Stimulated activated CD4-positive, alpha-beta T cell treated with anti-CD3 and anti-CD28 coated beads, Interleukin-15, amount 100 ng/mL, for 1 hour (primary cell): ENCODE results near the gene SLC51B.
"Not testable (repeated sequence)": the region's sequence is repeated elsewhere in the genome, so short reads cannot be mapped to it uniquely, and the experiment has no call there.

Experiments used
- DNase-seq, 2 donors: peaks; one replicate each; pipeline ENCODE4 v3.0.0-alpha.2; 2020; ENCODE audit warnings: low read depth in 1 of 2, low spot score in 1 of 2

Gene SLC51B

DNA sequence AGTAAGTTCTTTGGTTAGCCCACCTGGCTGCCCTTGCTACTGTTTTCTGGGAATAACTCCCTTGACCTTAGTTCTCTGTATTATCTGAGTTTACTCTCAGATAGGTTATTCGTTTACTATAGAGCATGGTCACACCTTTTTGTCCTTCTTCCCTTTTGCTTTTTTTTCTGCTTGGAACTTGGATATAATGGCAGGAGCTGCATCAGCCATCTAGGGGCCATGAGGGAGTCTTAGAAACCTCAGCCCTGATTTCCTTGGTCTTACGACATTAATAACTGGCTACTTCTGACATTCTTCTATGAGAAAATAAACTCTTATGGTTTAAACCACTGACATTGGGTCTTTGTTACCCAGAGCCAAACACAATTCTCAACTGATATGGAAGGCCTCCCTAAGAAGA lies 3.4 kb upstream of the SLC51B start:
- DNase-seq, result no peak

- DNase-seq, result no peak
These were observed 2.3 kb upstream of the SLC51B start for GRCh38 chr15:65042776-65043327.

DNA sequence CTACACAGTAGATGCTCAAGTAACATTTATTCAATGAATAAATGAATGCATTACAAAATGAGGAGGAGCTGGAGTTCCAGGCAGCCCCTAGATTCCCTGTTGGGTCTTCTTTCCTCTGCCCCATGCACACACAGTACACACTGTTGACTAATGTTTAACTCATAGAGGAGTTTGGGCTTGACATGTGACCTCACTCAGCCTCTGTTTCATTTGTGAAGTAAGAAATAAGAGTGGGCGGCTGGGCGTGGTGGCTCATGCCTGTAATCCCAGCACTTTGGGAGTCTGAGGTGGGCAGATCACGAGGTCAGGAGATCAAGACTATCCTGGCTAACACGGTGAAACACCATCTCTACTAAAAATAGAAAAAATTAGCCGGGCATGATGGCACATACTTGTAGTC lies 969 bp upstream of the SLC51B start:
- not testable (repeated sequence) for DNase-seq

DNA sequence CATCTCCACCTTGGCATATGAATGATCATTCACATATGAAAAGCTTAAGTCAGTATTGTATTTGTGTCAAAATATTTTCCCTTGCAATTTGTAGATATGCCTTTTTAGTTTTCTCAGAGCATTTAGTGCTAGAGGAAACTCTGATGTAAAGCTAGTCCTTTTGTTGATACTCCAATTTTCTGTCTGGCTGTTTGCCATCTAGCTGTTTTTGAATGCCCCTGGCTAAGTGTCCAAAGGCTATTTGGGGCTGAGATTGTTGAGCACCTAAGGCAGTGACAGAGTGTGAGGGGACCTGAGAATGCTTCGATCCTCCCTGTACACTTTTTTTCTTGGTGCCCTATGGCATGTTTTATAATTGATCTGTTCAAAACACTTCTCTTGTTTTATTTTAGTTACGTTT lies 3.1 kb downstream of the SLC51B start:
- DNase-seq, result no peak

GRCh38 chr15:65049418-65049840 lies 4.2 kb downstream of the SLC51B start:
- DNase-seq, result peak; percentile 64 to 79

DNA sequence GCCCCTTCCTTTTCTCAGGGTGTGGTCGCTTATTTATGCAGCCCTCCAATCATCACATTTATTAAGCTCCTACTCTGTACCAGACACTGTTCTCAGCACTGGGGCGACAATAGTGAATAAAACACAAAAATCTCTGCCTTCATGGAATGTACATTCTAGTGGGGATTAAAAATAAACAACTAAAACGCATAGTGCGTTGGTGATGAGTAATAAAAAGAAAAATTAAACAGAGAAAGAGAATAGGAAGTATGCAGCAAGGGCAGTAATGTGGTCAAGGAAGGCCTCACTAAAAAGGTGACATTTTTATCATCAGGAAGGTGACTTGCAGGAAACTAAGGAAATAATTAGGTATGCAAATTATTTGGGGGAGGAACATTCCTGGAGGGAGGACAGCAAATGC lies 5.1 kb downstream of the SLC51B start:
- no peak for DNase-seq

DNA sequence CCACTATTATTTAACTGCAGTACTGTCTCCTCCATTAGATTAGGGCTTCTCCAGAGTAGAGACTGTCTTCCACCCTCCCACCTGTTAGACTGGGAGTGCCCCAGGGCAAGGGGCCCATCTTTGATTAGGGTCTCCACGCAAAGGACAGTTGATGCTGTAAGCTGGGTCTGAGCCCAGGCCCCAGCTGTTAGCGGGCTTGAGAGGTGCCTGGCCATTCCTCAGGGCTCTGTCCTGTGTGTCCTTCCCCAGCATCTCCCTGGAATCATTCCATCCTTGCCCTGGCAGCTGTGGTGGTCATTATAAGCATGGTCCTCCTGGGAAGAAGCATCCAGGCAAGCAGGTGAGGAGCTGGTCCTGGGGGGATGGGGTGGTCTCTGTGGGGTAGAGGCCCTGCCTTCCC lies 6.1 kb downstream of the SLC51B start:
- DNase-seq, result no peak

GRCh38 chr15:65052956-65053355 lies 7.8 kb downstream of the SLC51B start:
- no peak for DNase-seq

- peak in 1 of 2 donors; percentile 35 for DNase-seq
These were observed 9.4 kb downstream of the SLC51B start for GRCh38 chr15:65054333-65055200.

DNA sequence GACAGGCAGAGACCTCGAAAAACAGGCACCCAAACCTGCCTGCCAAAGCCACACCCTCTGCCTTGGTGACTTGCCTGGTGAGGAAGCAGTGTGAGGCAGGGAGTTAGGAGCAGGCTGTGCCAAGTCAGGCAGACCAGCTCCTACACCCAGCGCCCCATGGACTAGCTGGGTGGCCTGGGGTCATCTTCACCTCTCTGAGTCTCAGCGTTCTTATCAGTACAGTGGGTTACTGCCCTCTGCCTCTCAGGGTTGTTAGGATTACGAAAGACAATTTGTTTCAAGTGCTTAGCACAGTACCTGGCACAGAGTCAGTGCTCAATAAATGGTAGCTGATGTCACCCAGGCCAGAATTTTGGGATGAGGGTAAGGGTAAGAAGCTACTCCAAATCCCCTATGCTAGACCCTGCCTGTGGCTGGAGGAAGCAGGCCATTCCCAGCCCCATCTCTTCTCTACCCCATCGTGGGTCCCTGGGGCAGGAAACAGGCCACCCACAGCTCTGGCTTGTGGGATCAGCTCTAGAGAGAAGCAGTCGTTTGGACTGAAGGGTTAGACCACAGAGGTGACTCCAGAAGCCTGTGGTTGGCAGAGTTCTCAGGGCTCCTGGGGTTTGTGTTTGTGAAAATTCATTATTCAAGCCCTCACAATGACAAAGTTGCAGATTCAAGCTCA lies 10.1 kb downstream of the SLC51B start:
- DNase-seq, result no peak

GRCh38 chr15:65056106-65056505 lies 10.9 kb downstream of the SLC51B start:
- DNase-seq, result no peak

- DNase-seq, result no peak
These were observed 11.8 kb downstream of the SLC51B start for GRCh38 chr15:65056868-65057548.

GRCh38 chr15:65057549-65057940 lies 12.4 kb downstream of the SLC51B start:
- DNase-seq, result no peak

- DNase-seq, result no peak
These were observed 13.5 kb downstream of the SLC51B start for GRCh38 chr15:65058394-65059368.

DNA sequence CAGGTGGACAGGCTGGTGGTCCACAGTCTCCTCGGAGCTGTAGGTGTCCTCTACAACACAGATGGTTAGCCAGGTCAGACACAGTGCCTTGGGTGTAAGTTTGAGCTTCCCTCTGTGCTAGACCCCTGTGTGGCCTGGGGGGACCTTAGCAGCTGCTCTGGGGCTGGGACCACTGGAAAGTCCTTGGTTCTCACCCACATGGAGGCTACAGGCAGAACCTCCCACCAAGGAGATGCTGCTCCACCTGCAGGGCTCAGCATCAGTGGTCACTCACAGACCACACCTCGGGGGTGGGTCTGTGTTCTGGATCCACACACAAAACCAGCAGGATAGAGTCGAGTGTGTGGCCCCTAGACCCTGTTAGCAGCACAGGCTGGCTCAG lies 14.2 kb downstream of the SLC51B start:
- no peak for DNase-seq

DNA sequence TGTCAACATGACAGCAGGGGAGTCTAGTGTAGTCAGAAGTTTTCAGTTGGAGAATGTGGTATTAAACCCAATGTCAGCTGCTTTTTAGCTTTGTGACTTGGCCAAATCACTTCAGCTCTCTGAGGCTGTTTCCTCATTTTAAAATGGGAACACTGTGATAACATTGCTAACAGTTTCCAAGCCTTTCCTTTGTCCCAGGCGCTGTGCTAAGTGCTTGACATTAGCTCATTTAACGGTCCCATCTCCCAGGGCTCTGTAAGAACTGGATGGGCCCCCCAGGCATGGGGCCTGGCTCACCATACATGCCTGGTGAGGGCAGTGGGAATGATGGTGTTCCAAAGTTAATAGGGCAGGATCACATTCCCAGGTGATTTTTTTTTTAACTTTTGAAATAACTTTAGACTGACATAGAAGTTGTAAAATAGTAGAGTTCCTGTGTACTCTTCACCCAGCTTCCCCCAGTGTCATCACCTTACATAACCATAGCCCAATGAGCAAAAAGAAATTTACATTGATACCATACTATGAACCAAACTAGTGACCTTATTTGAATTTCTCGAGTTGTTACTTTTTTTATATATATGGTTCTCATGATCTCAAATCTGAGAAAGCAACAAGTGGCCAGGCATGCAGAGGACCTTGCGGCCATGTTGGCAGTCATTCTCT lies 14.9 kb downstream of the SLC51B start:
- no peak for DNase-seq

DNA sequence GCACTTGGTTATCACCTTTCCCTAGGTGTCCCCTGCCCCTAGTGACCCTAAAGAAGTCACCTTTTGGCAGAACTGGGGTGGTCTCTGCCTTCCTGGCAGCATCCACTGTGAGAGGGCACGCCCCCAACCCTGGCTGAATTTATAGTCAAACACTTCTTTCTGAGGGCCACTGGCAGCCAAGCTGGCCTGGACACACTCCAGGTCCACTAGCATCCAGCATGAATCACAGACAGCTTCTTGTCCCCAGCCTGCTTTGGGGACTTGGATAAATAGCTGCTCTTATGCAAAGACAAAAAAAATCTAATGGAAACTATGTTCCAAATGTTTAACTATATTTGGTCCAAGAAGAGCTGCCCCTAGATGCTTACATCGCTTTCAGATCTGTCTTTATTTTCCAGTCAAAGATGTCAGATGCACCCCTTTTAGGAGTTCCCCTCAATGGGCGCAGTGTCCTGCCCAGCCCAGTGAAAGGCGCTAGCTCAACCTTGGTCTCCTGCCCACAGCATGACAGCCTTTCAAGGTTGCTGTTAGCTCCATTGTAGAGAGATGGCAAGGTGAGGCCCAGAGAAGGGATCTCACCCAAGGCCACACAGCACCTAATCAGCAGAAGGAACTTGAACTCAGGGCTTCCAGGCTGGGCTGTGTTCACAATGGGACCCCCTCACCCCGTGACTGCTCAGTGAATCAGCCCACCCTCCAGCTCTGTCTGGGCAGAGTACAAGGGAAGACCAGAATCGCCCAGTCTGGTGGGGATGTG lies 15.6 kb downstream of the SLC51B start:
- no peak for DNase-seq

- DNase-seq, result no peak
These were observed 16.9 kb downstream of the SLC51B start for GRCh38 chr15:65062061-65062460.

DNA sequence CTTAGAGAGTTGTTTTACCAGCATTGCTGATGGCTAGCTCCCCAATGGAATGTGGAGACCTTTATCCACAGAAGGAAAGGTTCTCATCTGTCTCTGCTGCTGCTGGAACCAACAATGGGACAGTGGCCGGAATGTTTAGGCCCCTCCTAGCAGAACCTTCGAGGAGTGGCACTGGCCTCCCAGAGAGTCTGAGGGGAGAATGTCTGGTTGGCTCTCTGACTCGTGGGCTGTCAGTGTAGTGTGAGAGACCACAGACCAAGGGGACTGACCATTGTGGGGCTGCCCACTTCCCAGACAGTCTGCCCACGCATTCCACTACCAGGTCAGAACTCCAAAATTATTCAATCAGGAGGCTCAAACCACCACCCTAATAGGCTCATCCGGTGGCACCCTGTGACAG lies 17.5 kb downstream of the SLC51B start:
- no peak for DNase-seq
